Measurements from ENCODE around the gene TEDC1. TPM values are rescaled to one million over a fixed set of nuclear protein-coding genes. Genes with fewer than 3 reads are reported as not detected.
A peak's percentile ranks its signal among the peaks of the same experiment; 100 is the strongest.
"Not testable (repeated sequence)": the region's sequence is repeated elsewhere in the genome, so short reads cannot be mapped to it uniquely, and the experiment has no call there.

Gene TEDC1
- total RNA-seq, 1 donor from 2014 or later = 18.1 TPM

DNA sequence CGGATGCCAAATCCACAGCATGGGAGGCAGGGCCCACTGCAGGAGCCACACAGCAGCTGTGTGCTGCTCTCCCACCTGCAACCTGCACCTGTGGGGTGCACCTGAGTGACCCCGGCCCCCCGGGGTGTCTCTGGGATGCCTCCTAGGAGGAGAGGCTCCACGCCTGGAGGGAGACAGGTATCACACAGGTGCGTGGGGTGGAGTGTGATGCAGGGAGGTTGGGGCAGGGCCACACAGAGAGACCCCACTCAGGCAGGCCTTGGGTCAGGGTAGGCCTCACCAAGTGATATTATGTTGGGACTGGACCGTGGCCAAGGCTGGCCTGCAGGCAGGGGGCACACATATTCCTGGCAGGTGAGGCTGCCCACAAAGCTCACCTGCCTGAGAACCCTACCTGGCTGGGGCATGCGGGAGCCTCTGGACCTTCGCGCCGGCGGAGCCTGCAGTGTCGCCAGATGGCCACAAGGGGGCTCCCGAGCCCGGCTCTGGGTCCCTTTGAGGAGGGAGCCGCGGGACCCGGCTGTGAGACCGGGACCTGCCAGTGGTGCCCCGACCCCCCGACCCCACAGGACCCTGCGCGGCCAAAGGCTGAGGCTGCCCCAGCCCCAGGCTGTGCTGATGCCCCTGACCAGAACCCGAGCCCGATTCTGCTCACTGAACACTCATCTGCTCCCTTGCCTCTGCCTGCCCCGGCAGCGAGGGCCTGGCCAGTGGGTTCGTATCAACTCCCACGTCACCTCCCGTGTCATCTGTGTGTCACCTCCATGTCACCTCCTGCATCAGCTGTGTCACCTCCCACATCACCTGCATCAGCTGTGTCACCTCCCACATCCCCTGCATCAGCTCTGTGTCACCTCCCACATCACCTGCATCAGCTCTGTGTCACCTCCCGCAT is 46.8 kb downstream of the TEDC1 start:
- intact Hi-C loops (cut with micrococcal nuclease) = loop anchor here (5.0 to 10.0 kb wide), 6 partner anchors 407 to 874 kb away; no protein-coding TSS in a partner anchor
- peaks cover 2% of the 10 kb centered on the region for H3K27me3 Mint-ChIP-seq
- no peaks in the 10 kb centered on the region for H3K36me3 Mint-ChIP-seq (ENCODE audit: low read depth)
- TF ChIP-seq, protein P1, sequence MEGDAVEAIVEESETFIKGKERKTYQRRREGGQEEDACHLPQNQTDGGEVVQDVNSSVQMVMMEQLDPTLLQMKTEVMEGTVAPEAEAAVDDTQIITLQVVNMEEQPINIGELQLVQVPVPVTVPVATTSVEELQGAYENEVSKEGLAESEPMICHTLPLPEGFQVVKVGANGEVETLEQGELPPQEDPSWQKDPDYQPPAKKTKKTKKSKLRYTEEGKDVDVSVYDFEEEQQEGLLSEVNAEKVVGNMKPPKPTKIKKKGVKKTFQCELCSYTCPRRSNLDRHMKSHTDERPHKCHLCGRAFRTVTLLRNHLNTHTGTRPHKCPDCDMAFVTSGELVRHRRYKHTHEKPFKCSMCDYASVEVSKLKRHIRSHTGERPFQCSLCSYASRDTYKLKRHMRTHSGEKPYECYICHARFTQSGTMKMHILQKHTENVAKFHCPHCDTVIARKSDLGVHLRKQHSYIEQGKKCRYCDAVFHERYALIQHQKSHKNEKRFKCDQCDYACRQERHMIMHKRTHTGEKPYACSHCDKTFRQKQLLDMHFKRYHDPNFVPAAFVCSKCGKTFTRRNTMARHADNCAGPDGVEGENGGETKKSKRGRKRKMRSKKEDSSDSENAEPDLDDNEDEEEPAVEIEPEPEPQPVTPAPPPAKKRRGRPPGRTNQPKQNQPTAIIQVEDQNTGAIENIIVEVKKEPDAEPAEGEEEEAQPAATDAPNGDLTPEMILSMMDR (IDR thresholded peaks at IDR 0.05) = peak; percentile 31
- ChIA-PET CTCF (interaction anchor here (0.7 to 1.4 kb wide), 10 partner anchors 14 to 883 kb away, joined by 3 to 5 read pairs (median 3); no protein-coding TSS in a partner anchor), POLR2A (interaction anchor here (1.2 kb wide), 1 partner anchor 167 kb away, joined by 4 read pairs; no protein-coding TSS in a partner anchor)
- DNase-seq = peak; percentile 78
- ATAC-seq (ENCODE audit: low read depth) = peak; percentile 96
- H3K4me1 Mint-ChIP-seq = peaks cover 16% of the 10 kb centered on the region
- no peaks in the 10 kb centered on the region for H3K9me3 Mint-ChIP-seq
- no peak overlapping the region for H3K27ac Mint-ChIP-seq
- peak overlapping the region; percentile 44 for H3K4me3 Mint-ChIP-seq

DNA sequence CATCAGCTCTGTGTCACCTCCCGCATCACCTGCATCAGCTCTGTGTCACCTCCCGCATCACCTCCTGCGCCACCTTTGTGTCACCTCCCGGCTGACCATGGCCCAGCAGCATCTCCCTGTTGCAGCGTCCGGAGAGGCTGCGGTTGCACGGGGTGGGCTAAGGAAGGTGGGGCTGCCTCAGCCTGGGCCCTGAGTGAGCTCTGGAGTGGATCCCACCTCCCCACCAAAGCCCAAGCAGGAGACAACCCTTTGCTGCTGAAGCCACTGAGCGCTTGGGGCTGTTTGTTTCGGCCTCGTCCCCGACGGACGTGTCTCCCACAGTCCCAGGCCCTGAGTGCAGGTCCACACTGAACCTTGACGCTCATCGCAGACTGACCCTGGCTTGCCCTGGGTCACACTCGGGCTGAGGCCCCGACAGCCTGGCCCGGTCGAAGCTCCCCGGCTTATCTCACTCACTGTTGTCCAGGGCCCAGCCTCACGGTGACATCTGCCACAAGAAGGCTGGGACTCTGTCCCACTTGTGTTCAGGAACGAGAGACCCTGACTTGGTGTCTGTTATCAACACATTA is 47.5 kb downstream of the TEDC1 start:
- CTCF ChIA-PET = interaction anchor here (0.7 to 1.3 kb wide), 4 partner anchors 18 to 882 kb away, joined by 3 to 5 read pairs (median 4); no protein-coding TSS in a partner anchor
- no peaks in the 10 kb centered on the region for H3K36me3 Mint-ChIP-seq (ENCODE audit: low read depth)
- POLR2A ChIA-PET = no interaction called here
- H3K4me1 Mint-ChIP-seq = peaks cover 8% of the 10 kb centered on the region
- H3K27ac Mint-ChIP-seq = no peak overlapping the region
- intact Hi-C loops (cut with micrococcal nuclease) = loop anchor here (5.0 to 10.0 kb wide), 6 partner anchors 406 to 874 kb away; no protein-coding TSS in a partner anchor
- H3K27me3 Mint-ChIP-seq = peaks cover 2% of the 10 kb centered on the region
- H3K4me3 Mint-ChIP-seq = no peak overlapping the region
- no peak for DNase-seq
- TF ChIP-seq, protein P1 (IDR thresholded peaks at IDR 0.05) = no peak
- no peaks in the 10 kb centered on the region for H3K9me3 Mint-ChIP-seq
- no peak for ATAC-seq (ENCODE audit: low read depth)

- POLR2A ChIA-PET = no interaction called here
- Mint-ChIP-seq H3K27me3 (peaks cover 2% of the 10 kb centered on the region), H3K4me3 (no peak overlapping the region), H3K27ac (no peak overlapping the region), H3K9me3 (no peaks in the 10 kb centered on the region), H3K36me3 (ENCODE audit: low read depth) (no peaks in the 10 kb centered on the region), H3K4me1 (peaks cover 2% of the 10 kb centered on the region)
- ATAC-seq (ENCODE audit: low read depth) = no peak
- DNase-seq = no peak
- intact Hi-C loops (cut with micrococcal nuclease) = no loop called here
- TF ChIP-seq, protein P1 (IDR thresholded peaks at IDR 0.05) = no peak
- CTCF ChIA-PET = no interaction called here
Observed at GRCh38 chr14:105540811-105541210, 49.8 kb downstream of the TEDC1 start.

DNA sequence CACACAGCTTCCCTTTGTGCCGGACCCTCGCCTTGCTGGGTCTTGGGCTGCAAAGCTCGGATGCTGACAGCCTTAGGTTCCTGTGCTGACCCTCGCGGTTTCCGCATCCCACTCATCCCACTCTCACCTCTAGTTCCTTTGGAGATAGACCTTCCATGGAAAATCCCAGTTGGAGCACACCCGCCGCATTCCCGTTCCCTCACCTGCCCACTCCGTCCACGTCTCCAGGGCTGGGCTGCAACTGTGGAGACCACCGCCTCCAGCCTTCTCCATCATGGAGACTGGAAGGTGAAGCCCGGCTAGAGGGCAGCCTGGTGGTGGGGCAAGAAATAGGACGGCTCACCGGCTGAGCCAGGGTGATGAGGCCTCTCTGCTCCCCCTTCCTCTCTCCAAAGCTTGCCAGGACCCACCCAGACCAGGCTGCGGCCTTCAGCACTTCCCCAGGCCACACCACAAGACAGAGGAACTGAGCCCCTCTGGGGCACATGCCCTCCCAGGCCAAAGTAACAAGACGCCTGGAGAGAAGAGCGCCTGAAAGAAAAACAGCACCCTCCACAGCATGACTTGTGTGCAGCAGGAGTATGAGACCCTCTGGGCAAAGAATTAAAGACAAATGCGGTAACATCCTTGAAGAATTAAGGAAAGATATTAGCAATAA is 50.3 kb downstream of the TEDC1 start:
- ATAC-seq (ENCODE audit: low read depth) (no peak), DNase-seq (no peak)
- intact Hi-C loops (cut with micrococcal nuclease) = no loop called here
- POLR2A ChIA-PET = no interaction called here
- Mint-ChIP-seq H3K27ac (no peak overlapping the region), H3K9me3 (no peaks in the 10 kb centered on the region), H3K4me1 (peaks cover 2% of the 10 kb centered on the region), H3K27me3 (peaks cover 2% of the 10 kb centered on the region), H3K4me3 (no peak overlapping the region), H3K36me3 (ENCODE audit: low read depth) (no peaks in the 10 kb centered on the region)
- TF ChIP-seq, protein P1 (IDR thresholded peaks at IDR 0.05) = no peak
- CTCF ChIA-PET = no interaction called here

- H3K27me3 Mint-ChIP-seq; H3K9me3 Mint-ChIP-seq; DNase-seq; H3K4me1 Mint-ChIP-seq; H3K4me3 Mint-ChIP-seq; H3K27ac Mint-ChIP-seq; ATAC-seq (ENCODE audit: low read depth); CTCF ChIA-PET; H3K36me3 Mint-ChIP-seq (ENCODE audit: low read depth); POLR2A ChIA-PET; intact Hi-C loops (cut with micrococcal nuclease): not testable (repeated sequence)
Observed at GRCh38 chr14:105545676-105546075, 54.6 kb downstream of the TEDC1 start.

- DNase-seq; H3K4me1 Mint-ChIP-seq; H3K27me3 Mint-ChIP-seq; H3K27ac Mint-ChIP-seq; POLR2A ChIA-PET; H3K36me3 Mint-ChIP-seq (ENCODE audit: low read depth); H3K9me3 Mint-ChIP-seq; ATAC-seq (ENCODE audit: low read depth); H3K4me3 Mint-ChIP-seq; CTCF ChIA-PET; intact Hi-C loops (cut with micrococcal nuclease): not testable (repeated sequence)
Observed at GRCh38 chr14:105546410-105546809, 55.4 kb downstream of the TEDC1 start.

GRCh38 chr14:105547072-105547471 is 56.0 kb downstream of the TEDC1 start:
- ATAC-seq (ENCODE audit: low read depth); POLR2A ChIA-PET; H3K27ac Mint-ChIP-seq; intact Hi-C loops (cut with micrococcal nuclease); CTCF ChIA-PET; H3K9me3 Mint-ChIP-seq; H3K36me3 Mint-ChIP-seq (ENCODE audit: low read depth); H3K4me3 Mint-ChIP-seq; H3K4me1 Mint-ChIP-seq; H3K27me3 Mint-ChIP-seq; DNase-seq: not testable (repeated sequence)
